RKO (cell line): ENCODE measurements around the gene DACT2.

ENCODE experiments used
- DNase-seq: peaks from one replicate; pipeline ENCODE4 v3.0.0-alpha.2; 2016; ENCODE audit warnings: low spot score

DACT2 gene

DNA sequence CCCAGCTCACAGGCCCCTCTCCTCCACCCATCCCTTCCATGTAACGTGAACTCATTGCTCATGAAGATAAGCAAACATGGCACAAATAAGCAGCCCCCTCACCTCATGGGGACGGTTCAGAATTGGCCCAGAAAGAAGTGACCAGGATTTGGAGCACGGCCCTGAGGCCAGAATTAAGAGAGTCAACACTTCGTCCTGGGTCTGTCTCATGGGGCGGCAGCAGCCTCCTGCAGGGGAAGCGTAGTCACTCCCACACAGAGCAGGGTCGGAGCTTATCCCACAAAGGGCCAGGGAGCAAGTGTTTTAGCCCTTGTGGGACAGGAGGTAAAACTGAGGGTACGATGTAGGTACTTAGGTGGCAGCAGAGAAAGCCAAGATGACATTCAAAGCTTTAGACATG, 28.6 kb upstream of the DACT2 start:
- no peak for DNase-seq

DNA sequence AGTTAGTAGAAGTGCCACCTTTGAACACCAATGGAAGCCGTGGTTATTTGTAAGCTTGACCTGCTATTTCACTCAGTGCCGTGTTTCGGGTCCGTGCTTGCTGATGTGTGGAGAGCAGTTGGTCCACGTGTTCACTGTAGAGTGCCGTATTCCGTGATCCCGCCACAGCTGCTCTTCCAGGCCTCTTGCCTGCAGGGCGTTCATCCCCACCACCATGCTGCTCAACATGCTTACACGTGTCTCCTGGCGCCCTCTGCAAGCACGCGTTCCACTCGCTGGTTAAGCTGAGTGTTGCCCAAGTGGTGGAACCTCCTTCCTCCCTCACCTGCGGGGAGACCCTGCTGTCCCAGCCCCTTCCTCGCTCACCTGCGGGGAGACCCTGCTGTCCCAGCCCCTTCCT, 28.0 kb upstream of the DACT2 start:
- no peak for DNase-seq

DNA sequence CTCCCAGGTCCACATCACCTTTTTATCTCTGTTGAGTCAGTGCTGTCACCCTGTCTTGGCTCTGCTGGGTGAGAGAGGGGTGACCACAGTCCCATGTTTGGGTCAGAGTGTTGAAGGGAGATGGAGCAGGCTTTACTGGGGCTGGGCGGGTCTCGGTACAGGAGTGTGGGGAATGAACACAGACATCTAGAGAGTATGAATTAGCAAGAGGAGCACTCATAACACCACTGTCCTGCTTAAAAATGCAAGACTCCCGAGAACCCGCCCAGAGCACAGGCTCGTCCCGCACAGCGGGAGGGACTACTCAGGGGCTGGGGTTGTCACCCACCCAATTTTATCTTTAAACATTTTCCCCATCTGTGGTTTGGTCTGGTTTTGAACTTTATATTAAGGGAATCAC, 27.5 kb upstream of the DACT2 start:
- DNase-seq, result no peak

DNA sequence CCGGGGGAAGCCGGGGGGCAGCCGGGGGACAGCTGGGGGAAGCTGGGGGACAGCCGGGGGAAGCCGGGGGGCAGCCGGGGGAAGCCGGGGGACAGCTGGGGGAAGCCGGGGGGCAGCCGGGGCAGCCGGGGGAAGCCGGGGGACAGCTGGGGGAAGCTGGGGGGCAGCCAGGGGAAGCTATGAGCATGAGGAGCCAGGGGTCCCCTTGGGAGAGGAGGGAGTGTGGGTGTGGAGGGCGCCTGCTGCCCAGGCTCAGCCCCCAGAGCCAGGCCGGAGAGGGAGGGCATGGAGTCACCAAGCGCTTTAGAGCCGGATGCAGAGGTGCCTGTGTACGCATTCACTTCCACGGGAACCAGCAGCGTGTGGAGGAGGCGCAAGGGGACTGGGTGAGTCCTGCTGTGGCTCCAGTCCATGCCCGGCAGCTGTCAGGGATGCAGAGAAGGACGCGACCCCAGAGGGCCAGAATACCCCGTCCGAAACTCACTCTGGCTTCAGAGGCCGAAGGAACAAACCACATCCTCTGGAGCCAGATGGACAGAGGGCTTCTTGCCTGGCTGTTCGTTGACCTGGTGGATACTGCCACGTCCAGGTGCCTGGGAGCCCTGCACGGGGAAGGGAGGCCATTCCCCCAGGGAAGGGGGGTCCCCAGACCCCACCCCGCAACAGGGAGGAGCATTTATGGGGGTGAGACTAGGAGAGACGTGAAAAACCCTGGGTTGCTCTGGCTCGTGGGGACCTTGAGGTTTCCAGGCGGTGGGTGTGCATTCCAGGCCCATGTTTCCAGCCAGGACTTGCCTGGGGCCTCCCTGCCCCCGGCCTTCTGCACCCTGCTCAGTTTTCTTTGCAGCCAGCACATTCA, 26.5 kb upstream of the DACT2 start:
- DNase-seq, result no peak

GRCh38 chr6:168345266-168345665, 25.7 kb upstream of the DACT2 start:
- DNase-seq, result no peak

DNA sequence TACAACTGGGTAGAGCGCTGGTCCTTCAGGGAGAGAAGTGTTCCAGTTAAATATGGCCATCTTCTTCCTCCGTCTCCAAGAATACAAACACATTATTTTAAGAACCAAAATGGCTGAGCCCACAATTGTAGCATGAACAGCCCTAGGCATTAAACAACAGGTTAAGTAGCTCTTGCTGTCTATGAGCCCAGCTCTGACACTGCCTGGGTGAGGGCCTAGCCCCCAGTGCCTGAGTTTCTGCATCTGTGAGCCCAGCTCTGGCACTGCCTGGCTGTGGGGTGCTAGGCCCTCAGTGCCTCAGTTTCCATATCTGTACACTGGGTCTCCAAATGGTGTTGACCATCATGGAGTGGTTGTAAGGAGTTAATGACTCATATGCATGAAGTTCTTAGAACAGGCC, 24.8 kb upstream of the DACT2 start:
- DNase-seq, result no peak

DNA sequence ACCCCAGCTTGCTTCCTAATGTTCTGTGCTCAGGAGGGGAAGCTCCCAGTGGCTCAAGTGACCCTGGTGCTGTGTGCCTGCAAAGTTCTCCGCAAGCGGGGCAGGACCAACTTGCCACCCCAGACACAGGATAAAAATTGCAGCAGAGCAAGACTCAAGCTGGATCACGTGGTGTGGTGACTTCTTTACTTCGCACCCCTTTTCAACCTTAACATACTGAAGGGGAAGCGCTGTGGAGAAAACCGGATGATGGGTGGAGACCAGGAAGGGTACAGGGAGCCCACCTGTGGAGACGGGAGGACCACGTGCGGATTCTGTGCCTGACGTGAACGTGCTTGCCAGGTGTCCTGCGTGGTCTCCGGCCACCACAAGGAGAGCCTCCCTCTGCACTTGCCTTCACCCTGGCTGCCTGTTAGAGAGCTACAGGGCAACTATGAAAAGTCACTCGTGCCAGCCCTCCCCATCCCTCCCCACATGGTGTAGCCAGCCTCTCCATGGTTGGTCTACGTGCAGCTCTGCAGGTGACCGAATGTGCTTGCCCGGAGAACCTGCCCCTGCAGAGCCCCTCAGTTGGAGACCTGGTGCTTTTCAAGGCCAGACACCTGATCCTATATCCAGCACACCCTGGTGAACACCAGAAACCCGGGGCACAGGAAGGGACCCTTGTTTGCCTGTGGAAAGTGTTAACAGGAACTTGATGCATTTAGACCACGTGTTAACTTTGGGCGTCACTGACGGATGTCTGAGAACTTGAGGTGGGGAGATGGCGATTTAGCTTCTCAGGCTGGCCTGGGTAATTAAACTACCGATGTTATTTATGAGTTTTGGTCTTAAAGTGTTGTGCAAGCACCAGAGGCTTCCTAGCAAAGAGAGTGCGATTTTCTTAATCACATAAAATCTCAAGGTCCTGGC, 23.9 kb upstream of the DACT2 start:
- no peak for DNase-seq

GRCh38 chr6:168342636-168343035, 23.1 kb upstream of the DACT2 start:
- DNase-seq, result no peak

GRCh38 chr6:168341280-168341900, 21.8 kb upstream of the DACT2 start:
- no peak for DNase-seq

GRCh38 chr6:168340819-168341218, 21.2 kb upstream of the DACT2 start:
- DNase-seq, result no peak

DNA sequence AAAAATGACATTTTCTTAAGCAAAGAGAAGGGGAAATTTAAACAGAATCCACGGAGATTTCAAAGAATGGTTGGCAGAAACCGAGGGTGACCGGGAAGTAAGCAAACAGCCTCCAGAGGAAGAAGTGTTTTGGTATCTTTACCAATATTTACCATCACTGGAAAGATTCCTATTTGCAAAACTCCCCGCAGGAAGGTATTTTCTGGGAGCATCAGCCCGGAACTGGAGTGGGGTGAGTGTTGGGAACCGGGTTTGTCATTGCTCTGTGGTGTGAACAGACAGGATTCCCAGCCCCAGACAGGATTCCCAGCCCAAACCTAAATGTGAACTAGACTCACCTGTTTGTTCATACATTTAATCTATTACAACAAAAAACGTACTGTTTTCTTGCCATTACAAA, 19.2 kb upstream of the DACT2 start:
- DNase-seq, result no peak

GRCh38 chr6:168336967-168337366, 17.4 kb upstream of the DACT2 start:
- DNase-seq, result no peak

GRCh38 chr6:168333989-168334388, 14.4 kb upstream of the DACT2 start:
- no peak for DNase-seq

GRCh38 chr6:168333491-168333890, 13.9 kb upstream of the DACT2 start:
- no peak for DNase-seq

- peak; percentile 59 for DNase-seq
These were observed 13.5 kb upstream of the DACT2 start for GRCh38 chr6:168333039-168333438.

GRCh38 chr6:168332020-168332419, 12.4 kb upstream of the DACT2 start:
- no peak for DNase-seq

DNA sequence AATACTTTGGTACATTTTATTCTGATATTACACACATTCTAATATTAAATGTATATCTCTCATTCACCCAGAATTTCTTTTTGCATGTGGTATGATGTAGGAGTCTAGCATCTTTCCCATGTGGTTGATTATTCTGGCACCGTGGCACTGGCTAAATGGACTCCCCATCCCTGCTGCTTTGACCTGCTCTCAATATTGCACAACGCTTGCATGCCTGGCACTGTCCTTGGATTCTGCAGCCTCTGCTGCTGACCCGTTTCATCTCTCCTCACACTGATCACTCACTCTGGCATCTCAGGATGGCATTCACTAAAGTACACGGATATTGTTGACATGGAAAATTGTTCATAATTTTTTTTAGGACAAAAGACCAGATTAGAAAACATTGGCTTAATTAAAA, 11.5 kb upstream of the DACT2 start:
- no peak for DNase-seq

DNA sequence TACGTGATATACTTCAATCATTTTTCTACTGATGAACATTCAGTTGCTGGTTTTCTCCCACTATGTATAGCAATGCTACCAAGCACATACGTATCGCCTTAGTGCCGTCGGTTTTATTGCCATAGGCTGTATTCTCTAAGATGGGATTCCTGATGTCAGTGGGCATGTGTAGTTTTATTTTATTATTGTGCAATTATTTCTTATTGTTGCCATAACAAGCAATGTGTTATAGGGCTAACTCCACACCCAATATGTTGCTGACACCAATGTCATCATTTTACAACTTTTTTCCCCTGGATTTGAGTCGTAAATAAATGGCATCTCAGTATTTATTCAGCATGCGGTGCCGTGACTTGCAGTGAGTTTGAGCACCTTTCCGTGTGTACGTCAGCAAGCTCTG, 10.8 kb upstream of the DACT2 start:
- no peak for DNase-seq

- no peak for DNase-seq
These were observed 8.5 kb upstream of the DACT2 start for GRCh38 chr6:168328086-168328485.

- DNase-seq, result no peak
These were observed 7.0 kb upstream of the DACT2 start for GRCh38 chr6:168326294-168327261.

- DNase-seq, result no peak
These were observed 3.4 kb upstream of the DACT2 start for GRCh38 chr6:168322966-168323365.

DNA sequence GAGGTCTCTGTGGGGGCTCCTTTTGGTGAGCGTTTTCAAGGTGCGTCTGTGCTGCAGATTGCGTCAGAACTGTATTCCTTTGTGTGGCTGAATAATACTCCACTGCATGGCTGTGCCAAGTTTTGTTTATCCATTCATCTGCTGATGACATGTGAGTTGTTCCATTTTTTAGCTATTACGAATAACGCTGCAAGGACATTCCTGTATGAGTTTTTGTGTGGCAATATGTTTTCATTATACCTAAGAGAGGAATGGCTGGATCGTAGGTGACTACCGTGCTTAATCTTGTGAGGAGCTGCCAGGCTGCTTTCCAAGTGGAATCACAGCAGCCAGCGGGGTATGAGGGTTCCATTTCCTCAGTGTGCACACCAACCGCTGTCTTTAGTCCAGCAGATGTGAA, 1.1 kb upstream of the DACT2 start:
- DNase-seq, result no peak
